ENCODE data around the gene SLFN5.

The SLFN5 gene

GRCh38 chr17:35312790-35313711 lies 70.2 kb downstream of the SLFN5 start:
- peak; percentile 51 for DNase-seq (ENCODE audit: extremely low read depth, low read depth)
- TF ChIP-seq CTCF (IDR thresholded peaks at IDR 0.05; ENCODE audit: low read depth, low read length) = peak; percentile 75

- TF ChIP-seq CTCF (IDR thresholded peaks at IDR 0.05; ENCODE audit: low read depth, low read length) = no peak
- no peak for DNase-seq (ENCODE audit: extremely low read depth, low read depth)
These were observed 71.1 kb downstream of the SLFN5 start for GRCh38 chr17:35313875-35314409.

DNA sequence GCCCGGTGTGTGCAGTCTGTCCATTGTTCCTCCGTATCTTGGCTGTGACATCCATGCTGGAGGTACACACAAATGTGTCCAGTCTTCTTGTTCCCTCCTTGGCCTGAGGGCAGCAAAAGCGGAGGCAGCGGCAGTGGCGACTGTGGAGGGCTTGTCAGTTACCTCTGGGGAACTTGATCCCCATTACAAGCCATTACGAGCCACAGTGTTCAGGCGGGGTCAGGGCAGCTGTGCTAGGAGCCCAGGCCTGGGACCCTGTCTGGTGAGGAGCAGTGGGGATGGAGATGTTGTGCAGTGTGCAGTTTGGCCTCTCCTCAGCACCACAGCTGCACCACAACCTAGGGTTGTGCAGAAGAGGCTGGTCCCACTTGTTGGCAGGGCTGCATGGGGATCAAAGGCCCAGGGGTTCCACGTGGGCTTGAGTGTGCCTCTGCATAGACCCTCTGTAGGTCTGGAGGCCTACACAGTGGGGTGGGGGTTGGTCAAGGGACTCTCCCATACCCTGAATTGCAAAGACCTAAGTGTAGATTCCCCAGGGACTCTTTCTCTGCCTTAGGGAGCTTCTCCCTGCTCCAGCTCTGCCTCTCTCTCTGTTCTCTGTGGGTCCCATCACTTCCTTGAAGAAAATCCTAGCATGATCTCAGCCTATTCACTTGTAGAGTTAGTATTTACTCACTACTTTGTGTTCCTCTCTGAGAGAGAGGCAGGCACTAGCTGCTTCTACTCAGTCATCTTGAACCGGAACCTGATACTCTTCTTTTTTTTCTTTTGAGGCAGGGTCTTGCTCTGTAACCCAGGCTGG lies 71.7 kb downstream of the SLFN5 start:
- DNase-seq (ENCODE audit: extremely low read depth, low read depth) = no peak
- TF ChIP-seq CTCF (IDR thresholded peaks at IDR 0.05; ENCODE audit: low read depth, low read length) = no peak

DNA sequence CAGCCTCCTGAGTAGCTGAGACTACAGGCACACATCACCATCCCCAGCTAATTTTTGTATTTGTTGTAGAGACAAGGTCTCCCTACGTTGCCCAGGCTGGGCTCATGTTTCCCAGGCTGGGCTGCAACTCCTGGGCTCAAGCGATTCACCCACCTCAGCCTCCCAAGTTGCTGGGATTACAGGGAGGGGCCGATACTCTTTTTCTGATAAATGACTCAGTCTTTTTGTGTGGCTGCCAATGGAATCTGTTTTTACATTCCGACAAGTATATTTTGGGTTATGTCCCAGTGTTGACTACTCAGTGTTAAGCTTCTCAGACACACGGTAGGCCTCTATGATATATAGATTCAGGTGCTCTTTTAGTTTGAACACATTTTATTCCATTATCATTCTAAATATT lies 72.4 kb downstream of the SLFN5 start:
- DNase-seq (ENCODE audit: extremely low read depth, low read depth) = peak; percentile 88
- TF ChIP-seq CTCF (IDR thresholded peaks at IDR 0.05; ENCODE audit: low read depth, low read length) = no peak

DNA sequence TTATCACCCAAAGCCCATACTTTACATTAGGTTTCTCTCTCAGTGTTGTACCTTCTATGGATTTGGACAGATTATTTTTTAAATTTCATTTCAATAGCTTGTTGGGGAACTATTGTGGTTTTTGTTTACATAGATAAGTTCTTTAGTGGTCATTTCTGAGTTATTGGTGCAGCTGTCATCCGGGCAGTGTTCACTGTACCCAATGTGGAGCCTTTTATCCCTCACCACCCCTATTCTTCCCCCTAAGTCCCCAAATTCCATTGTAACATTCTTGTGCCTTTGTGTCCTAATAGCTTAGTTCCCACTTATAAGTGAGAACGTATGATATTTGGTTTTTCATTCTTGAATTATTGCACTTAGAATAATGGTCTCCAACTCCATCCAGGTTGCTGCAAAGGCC lies 73.1 kb downstream of the SLFN5 start:
- no peak for DNase-seq (ENCODE audit: extremely low read depth, low read depth)

GRCh38 chr17:35322749-35323148 lies 79.9 kb downstream of the SLFN5 start:
- TF ChIP-seq CTCF (IDR thresholded peaks at IDR 0.05; ENCODE audit: low read depth, low read length) = no peak
- no peak for DNase-seq (ENCODE audit: extremely low read depth, low read depth)

More for the DNA sequence above, 73.1 kb downstream of the SLFN5 start:
- no peak for TF ChIP-seq CTCF (IDR thresholded peaks at IDR 0.05; ENCODE audit: low read depth, low read length)
